EH (cell line): Measurements from ENCODE around the gene LCN1.
"Not testable (repeated sequence)": the region's sequence is repeated elsewhere in the genome, so short reads cannot be mapped to it uniquely, and the experiment has no call there.

Experiments used
- DNase-seq: peaks from one replicate; pipeline ENCODE4 v3.0.0-alpha.2; 2015; ENCODE audit warnings: low read depth

LCN1 gene

GRCh38 chr9:135523521-135524129 is 2.4 kb downstream of the LCN1 start:
- DNase-seq: peak; percentile 11

GRCh38 chr9:135524130-135524861 is 3.1 kb downstream of the LCN1 start:
- peak; percentile 77 for DNase-seq

GRCh38 chr9:135525241-135526088 is 4.2 kb downstream of the LCN1 start:
- DNase-seq: no peak

- DNase-seq: no peak
Measured at GRCh38 chr9:135526089-135526729, 5.0 kb downstream of the LCN1 start.

GRCh38 chr9:135526730-135527571 is 5.7 kb downstream of the LCN1 start:
- no peak for DNase-seq

- not testable (repeated sequence) for DNase-seq
Measured at GRCh38 chr9:135528842-135529435, 7.7 kb downstream of the LCN1 start.

GRCh38 chr9:135530146-135530545 is 8.9 kb downstream of the LCN1 start:
- no peak for DNase-seq

GRCh38 chr9:135531096-135531495 is 9.9 kb downstream of the LCN1 start:
- DNase-seq: no peak

- no peak for DNase-seq
Measured at GRCh38 chr9:135533113-135533512, 11.9 kb downstream of the LCN1 start.

GRCh38 chr9:135533674-135534073 is 12.4 kb downstream of the LCN1 start:
- no peak for DNase-seq

GRCh38 chr9:135534192-135534711 is 13.0 kb downstream of the LCN1 start:
- peak; percentile 41 for DNase-seq

- DNase-seq: not testable (repeated sequence)
Measured at GRCh38 chr9:135534826-135535225, 13.6 kb downstream of the LCN1 start.

- DNase-seq: not testable (repeated sequence)
Measured at GRCh38 chr9:135535631-135536030, 14.4 kb downstream of the LCN1 start.

GRCh38 chr9:135536216-135536615 is 15.0 kb downstream of the LCN1 start:
- DNase-seq: peak; percentile 78

GRCh38 chr9:135543262-135543894 is 22.1 kb downstream of the LCN1 start:
- not testable (repeated sequence) for DNase-seq

- DNase-seq: no peak
Measured at GRCh38 chr9:135544981-135545635, 23.9 kb downstream of the LCN1 start.

- DNase-seq: not testable (repeated sequence)
Measured at GRCh38 chr9:135545646-135546176, 24.5 kb downstream of the LCN1 start, which contains the start of gene OBP2A. TSS of gene OBP2A (plus strand) at chr9:135546126. CDS start at chr9:135546181, 55 bp downstream.

GRCh38 chr9:135546792-135547617 is 25.8 kb downstream of the LCN1 start:
- DNase-seq: not testable (repeated sequence)
